HG03159 (cell line): ENCODE results near the gene KDM2B.
"Not testable (repeated sequence)": the region's sequence is repeated elsewhere in the genome, so short reads cannot be mapped to it uniquely, and the experiment has no call there.

Experiments
- ATAC-seq: cut with Tn5 transposase; IDR thresholded peaks from one replicate; pipeline ENCODE4 v1.9.1; 2021; ENCODE audit warnings: mild to moderate bottlenecking, moderate library complexity; ENCODE audit not compliant: unreplicated experiment

KDM2B gene

DNA sequence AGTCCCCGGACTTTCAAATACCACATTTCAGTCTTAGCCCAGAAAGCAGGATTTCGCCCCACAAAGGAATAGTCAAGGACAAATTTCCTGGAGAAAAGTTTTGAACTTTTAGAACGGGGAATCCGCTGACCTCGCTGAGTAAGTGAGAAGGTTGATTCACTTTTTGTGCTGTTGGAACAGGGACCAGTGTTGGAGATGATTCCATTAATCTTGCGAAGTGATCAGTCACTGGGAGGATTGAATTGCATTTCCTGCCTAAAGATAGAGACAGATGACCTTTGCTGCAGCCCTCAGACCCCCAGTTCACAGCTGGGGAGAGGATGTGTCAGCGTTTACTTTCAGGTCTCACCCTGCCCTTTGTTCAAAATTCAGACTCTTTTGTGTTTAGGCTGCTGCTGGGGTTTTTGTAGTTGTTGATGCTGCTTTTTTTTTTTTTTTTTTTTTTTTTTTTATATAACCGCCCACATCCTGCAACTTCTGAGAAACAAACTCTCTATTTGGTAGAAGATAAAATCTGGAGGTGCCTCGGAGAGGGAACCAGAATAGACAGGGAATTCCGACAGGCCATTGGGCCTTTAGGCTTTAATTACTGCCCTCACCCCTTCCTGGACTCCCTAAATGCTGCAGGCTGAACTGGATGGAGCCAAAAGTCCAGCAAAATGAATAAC, 9.8 kb upstream of the KDM2B start:
- ATAC-seq = peak; percentile 65

DNA sequence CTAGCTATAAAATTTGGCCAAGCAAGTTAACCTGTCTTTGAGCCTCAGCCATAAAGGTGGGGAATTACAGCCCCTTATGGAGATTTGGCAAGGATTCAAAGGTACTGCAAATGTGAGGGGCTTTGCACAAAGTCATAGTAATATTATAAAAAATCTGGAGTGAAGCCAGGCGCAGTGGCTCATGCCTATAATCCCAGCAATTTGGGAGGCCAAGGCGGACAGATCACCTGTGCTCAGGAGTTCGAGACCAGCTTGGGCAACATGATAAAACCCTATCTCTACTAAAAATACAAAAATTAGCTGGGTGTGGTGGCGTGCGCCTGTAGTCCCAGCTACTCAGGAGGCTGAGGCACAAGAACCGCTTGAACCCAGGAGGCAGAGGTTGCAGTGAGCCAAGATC, 4.1 kb upstream of the KDM2B start:
- ATAC-seq = not testable (repeated sequence)

DNA sequence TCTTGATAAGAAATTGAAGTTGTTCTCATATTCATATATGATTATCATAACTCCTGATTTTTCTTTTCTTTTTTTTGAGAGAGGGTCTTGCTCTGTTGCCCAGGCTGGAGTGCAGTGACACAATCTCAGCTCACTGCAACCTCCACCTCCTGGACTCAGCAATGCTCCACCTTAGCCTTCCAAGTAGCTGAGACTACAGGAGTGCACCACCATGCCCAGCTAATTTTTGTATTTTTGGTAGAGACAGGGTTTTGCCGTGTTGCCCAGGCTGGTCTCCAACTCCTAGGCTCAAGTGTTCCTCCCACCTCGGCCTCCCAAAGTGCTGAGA, 2.5 kb upstream of the KDM2B start:
- ATAC-seq = not testable (repeated sequence)

DNA sequence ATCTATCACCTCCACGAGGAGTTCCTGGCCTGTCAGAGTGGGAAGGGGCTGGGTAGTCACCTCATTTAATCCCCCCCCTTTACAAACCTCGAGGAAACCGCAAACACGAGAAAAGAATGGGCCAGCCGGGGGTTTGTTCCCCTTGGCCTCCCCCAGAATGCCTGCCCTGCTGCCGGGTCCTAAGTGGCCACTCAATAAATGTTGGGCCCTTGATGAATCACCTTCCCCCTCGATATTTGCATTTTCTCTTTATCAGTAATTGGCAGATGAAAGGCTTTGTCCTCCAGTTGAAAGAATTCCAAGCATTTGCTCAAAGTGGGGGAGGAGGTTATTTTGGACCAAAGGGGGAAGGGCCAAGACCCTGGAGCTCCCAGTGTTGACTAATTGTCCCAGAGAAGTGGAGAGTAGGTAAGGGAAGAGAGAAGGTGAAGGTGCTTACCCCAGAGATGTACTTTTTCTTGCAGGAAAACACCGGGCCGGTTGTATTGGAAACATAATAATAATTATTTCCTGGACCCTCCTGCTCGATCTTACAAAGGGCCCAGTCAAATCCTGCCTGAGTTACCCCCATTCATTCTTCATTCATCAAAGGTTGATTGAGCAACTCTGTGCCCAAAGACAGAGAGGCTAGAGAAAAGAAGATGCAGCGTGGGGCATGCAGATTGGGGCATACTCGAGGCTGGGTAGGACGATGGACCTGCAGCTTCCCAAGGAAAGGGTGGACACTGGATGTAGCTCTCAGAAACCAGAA, 1.9 kb upstream of the KDM2B start:
- ATAC-seq = no peak

DNA sequence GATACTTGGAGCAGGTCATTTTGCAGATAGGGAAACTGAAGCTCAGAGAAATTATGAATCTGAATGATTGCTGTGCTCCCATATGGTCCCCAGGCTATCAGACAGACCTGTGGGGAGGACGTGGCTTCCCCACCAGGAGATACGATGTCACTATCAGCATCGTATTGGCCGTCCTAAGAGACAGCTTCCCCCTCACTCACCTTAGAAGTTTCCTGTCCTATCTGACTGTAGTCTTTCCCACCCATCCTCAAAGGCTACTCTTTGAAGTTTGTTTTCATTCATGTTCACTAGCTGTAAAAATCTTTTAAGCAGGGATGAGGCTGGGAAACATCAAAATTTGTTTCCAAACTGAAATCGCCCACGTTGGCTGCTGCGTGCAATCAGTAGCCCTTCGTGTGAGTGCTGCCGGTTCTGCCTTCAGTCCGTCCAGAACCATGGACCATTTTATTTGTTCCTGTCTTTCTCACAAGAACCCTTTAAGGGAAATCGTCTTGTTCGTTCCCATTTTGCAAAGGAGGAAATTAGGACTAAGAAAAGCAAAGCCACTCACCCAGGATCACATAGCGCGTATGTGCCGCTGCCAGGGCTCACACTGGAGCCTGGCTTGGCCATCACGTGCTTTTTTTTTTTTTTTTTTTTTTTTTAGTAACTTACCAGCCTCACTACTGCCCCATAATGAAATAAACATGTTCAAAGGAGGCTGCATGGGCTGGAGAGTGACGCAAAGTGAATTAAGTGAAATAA, 1.0 kb upstream of the KDM2B start:
- no peak for ATAC-seq

DNA sequence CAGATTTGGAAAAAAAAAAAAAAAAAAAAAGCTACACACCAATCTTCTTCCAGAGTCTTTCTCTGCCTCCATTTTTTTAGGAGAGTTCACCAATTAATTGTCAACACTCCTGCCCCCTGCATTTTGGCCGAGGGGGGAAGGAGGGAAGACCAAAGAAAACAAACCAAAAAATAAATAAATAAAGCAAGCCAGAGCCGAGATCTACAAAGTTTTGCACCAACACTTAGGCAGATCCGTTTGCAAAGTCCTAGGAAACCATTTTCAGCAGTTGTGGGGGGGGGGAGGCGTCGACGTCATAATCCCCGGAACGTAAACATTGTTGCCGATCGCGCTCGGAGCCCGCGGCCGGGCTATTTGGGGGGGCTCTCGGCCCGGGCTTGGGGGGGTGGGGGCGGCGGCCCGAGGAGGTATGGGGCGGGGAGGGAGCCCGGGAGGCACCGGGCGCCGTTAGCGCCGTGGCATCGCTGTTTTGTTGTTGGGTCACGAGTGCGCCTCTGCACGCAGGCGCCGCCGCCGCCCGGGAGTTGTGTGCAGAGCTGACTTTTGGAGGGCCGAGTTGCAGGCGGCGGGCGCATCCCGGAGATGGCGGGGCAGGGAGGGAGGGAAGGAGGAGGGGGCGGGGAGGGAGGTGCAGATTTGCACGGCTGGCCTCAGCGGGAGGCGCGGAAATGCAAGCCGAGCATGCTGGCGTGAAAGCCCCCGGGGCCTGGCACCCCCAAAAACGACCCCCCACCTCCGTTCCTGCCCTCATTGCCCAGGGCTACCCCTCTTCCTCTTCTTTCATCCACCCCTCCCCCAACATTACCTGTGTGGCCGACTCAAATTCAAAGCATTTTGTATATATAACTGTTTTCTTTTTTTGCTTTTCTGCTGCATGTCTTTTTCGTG, 598 bp downstream of the KDM2B start:
- no peak for ATAC-seq

DNA sequence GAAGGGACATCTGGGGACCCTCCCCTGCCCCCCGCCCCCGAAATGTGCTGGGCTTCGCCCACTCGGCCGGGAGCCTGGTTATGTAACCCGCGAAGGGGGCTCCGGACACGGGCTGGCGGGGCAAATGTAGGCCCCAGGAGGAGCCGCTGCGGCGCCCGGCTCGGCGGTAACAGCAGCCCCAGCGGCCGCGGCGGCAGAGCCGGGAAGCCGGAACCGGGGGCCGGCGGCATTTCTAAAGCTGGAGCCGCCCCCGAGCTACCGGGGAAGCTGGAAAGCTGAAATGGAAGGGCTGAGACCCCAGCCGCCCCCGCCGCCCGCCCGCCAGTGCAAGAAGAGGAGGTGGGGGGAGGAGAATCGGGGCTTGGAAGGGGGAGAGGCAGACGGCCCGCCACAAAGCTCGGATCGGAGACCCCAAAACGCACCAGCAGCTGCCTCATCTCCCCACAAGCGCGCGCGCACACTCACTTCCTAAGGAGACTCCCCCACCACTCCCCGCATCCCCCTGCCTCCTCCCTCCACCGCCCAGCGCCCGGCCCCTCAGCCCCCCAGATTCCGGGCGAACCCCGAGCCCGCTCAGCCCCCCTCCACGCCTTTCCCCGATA, 1.5 kb downstream of the KDM2B start:
- ATAC-seq = no peak

DNA sequence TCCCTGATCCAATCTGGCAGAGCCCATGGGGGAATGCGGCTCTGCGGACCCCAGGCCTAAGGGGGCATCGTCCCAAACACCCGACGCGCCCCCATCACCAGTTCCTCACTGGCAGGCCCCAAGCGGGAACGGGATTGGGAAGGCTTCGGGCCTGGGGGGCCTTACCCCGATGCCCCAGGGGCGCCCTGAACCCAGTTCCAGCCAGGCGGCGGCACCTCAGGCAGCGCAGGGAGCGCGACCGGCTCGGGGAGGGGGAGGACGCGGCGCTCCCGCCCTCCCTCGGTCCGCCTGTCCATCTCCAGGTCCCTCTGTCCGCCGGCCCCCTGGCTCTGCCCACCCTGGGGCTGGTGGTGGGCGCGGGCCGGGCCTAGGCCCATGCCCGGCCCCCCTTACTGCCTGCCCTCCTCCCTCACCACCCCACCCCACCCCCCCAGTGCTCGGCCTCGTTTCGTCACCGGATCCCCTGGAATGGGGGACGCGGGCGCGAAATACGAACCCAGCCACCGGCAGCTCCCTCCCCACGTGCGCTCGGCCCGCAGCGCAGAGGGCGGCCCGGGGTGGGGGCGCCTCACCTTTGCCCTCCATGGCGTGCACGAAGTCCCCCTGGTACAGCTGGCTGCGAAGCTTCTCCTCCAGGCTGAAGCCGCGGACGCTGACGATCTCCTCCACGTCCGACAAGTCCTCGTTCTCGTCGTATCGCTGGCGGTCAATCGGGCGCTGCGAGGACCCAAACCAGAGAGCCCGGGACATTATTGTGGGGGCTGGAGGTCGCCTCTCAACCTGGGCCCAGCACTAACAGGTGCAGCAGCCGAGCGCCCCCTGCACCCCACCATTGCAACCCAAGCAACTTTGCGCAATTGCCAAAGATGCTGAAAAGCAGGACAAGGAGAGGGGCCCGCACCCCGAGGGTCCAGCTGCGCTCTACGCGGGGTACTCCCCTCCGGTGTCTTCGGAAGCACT, 2.3 kb downstream of the KDM2B start:
- no peak for ATAC-seq

DNA sequence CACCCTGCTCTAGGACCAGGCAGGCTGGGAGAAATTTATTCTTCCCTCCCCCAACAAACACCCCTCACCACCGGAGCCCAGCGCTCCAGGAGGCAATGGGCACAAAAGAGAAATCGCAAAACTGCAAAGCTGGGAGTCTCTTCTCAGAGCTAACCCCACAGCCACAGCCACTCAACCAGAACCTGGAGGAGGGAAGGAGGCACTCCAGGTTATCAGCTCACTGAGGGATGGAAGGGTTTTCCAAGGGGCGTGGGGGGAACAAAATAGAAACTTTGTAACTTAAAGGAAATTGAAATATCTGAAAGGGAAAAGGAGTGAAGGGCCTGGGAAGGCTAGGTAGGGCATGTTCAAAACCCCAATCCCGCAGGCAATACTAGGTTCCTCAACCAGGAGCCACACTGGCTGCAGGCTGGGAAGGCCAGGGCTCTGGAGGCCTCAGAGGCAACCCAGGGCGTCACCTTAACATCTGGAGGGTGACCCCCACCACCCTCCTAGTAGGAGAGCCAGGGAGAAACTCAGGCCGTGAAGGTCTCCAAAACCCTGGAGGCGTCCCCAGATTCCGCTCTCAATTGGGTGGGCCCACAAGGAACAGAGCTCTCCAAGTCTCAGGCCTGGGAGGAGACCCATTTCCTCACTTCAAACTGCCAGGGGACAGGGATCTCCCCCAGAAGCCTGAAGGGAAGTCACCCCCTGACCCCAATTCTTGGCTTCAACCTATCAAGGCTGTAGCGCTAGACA, 3.2 kb downstream of the KDM2B start:
- no peak for ATAC-seq

DNA sequence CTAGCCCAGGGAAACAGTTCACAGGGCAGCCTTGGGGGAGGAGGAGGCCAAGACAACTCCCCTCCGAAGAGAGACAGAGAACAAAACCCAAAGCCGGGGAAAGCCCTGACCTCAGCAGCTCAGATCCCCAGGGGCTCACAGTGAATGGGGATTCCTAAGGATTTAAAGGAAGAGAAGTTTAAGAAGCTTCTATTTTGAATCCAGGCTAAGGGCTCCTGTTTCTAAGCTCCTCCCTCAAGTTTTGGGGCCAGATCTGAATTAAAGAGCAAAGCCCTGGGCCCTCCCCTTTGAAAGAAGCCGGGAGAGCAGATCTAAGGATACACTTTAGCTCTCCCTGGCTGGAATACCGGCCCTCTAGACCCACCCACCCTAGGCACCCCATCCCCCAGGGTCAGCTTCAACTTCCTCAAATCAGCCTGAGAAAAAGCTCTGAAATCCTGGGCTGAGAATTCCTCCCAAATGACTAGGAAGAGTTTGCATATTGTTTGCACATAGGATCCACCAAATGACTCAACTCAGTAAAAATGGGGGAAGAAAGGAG, 3.9 kb downstream of the KDM2B start:
- no peak for ATAC-seq

DNA sequence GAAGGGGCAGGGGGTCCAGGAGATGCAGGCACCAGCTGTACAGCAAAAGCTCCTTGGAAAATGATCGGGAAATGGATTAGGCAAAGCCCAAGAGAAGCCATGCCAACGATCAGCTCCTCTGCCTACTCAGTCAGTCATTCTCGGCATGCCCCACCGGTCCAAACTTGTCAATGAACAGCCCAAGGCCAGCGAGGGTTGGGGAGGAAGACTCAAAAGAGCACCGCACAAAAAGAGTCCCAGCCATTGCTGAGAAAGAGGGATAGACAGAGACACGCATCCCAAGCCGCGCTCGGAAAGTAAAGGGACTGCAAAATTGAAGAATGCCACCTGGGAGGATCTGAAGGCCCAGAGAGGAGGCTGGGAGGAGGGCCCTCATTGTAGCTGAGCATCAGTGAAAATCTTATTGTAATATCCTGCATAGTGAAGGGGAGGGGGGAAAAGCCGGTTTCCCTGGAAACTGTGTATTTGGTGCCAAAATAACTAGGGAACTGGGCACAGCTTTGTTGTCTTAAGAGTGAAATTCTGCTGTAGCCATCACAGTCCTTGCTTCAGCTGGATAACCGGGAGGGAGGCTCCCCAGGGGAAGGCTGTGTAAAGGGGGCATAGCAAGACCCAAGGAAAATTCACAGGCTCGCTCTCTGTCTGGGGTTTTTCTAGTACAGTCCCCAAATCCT, 4.7 kb downstream of the KDM2B start:
- no peak for ATAC-seq

DNA sequence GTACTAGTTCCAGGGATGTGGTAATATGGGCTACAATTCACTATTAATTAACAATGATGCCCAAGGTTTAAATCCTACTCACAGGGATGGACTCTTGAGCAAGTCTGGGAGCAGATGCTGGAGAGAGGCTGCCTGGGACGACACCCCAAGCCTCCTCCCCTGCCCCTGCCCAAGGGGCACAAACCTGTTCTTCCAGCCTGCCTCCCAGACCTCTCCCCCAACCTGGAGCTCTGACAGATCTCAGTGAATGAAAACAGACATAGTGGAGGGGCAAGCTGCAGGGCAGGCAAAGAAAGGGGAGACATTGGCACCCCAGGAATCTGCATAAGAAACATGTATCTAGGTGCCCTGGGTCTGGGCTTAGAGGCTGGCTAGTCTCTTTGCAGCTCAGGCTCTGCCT, 5.8 kb downstream of the KDM2B start:
- ATAC-seq = no peak

DNA sequence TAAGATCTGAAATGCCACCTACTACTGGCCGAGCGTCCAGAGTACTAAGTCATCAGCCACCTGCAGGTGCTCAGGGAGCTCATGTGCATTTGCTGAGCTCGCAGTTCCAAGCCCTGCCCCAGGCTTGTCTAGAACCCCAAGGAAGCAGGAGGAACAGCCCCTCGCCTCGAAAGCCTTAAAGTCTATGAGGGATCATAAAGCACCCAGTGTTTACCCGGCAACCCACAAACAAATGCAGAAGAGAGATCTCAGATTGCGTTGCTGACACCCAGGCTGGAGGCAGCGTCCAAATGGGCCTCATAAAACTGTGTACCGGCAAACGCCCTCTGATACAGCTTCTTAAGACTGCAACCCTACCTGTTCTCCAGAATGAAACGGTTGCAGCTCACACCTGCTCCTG, 6.8 kb downstream of the KDM2B start:
- ATAC-seq = no peak

DNA sequence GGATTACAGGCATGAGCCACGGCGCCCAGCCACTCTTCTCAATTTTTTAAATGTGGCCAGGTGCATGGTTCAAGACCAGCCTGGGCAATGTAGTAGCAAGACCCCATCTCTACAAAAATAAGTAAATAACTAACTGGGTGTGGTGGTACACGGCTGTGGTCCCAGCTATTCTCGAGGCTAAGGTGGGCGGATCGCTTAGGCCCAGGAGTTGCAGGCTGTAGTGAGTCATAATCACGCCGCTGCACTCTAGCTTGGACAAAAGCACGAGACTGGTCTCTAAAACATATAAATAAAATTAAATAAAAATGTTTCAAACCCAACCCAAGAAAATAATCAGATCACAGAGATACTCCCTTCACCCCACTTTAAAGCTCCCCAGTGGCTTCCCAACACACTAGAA, 8.9 kb downstream of the KDM2B start:
- no peak for ATAC-seq

DNA sequence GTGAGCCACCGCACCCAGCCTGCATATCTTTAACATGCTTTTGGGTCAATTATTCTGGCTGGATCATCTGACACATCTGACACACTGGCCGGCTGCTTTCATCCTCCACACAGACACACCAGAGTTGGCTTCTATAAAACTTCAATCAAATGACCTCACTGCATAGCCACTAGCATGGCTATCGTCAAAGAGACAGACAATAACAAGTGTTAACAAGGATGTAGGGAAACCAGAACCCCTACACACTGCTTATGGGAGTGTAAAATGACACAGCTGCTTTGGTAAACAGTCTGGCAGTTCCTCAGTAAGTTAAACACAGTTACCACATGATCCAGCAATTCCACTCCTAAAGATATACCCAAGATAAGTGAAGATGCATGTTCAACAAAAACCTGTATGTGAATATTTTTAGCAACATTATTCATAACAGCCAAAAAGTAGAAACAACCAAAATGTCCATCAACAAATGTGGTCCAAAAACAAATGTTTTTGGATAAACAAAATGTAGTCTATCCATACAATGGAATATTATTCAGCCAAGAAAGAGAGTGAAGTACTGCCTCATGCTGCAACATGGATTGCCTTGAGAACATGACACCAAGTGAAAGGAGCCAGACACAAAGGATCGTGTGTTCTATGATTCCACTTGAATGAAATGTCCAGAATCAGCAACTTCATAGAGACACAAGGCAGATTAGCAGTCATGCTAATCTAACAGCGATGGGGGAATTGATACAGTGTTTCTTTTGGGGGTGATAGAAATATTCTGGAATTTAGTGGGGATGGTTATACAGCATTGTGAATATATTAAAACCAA, 10.1 kb downstream of the KDM2B start:
- no peak for ATAC-seq

DNA sequence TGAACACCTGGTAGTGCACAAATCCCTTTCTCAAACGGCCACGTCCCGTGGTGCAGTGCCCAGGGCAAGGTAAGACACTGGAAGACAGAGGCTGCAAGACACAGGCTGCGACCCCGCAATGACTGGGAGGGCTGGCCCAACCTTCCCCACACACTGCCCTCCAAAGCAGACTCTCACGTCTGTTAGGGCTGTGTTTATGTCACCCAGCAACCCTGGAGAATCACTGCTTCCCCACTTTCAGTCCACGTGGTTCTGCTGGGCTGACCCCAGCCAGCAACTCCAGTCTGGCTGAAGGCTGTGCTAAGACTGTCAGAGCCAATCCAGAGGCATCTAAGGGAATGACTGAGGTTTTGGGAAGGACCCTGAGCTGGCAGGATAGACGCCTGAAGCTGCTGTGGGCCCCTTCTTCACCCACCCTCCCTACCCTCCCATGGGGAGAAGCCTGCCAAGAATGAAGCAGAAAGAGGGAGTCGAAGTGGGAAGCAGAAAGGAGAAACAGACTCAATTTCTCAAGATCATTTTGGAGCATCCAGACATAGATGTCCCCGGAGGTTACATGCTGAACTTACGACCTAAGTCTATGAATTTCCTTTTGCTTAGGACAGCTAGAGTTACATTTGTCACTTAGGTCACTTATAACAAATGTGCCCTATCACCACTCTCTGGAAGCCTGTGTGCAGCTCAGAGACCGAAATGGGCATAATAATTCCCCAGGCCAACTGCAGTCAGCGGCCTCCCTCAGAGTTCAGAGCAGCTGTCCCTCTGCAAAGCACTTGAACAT, 11.7 kb downstream of the KDM2B start:
- no peak for ATAC-seq
